HFFc6 (cell line): Measurements from ENCODE around the gene FAM163B. TPM values are rescaled to one million over a fixed set of nuclear protein-coding genes. Genes with fewer than 3 reads are reported as not detected.

ENCODE experiments used
- DNase-seq: peaks from one replicate; pipeline ENCODE4 v3.0.0-alpha.2; 2018
- H3K27ac Mint-ChIP-seq: 2 replicates; pipeline ENCODE4 v1.8.0; 2020; ENCODE audit warnings: mild to moderate bottlenecking, mixed read lengths
- H3K27me3 Mint-ChIP-seq: 2 replicates; pipeline ENCODE4 v1.8.0; 2021; ENCODE audit warnings: mild to moderate bottlenecking, moderate library complexity, mixed read lengths; ENCODE audit not compliant: insufficient read depth
- H3K36me3 Mint-ChIP-seq: 2 replicates; pipeline ENCODE4 v1.8.0; 2021; ENCODE audit warnings: low read depth, mixed read lengths
- H3K4me1 Mint-ChIP-seq: 2 replicates; pipeline ENCODE4 v1.8.0; 2020; ENCODE audit warnings: low read depth, mixed read lengths
- H3K4me3 Mint-ChIP-seq: 2 replicates; pipeline ENCODE4 v1.8.0; 2020; ENCODE audit warnings: mild to moderate bottlenecking, moderate library complexity, mixed read lengths
- H3K9me3 Mint-ChIP-seq: 2 replicates; pipeline ENCODE4 v1.8.0; 2020; ENCODE audit warnings: mild to moderate bottlenecking, mixed read lengths
- CTCF ChIP-seq: fragments of 200-600 bp; sonication (generic); IDR thresholded peaks from 2 replicates; pipeline ENCODE4 v1.5.0; 2021; ENCODE audit warnings: antibody characterized with exemption, mild to moderate bottlenecking
- total RNA-seq, 6 experiments: library from RNA; stranded (reverse); fragmentation: NEBNext Ultra II Directional; extraction: Animal tissue kit (Norgen Biotek cat#: 25700); gene quantifications; 2 replicates in 1 of 6; 3 replicates in 5 of 6; pipeline ENCODE4 v1.2.3, GENCODE V29; 2021

Gene FAM163B
- total RNA-seq, 6 experiments from 2014 or later: not detected

- peaks cover 11% of the 10 kb centered on the region for H3K4me1 Mint-ChIP-seq
- H3K27ac Mint-ChIP-seq: no peak overlapping the region
- DNase-seq: no peak
- no peak for TF ChIP-seq CTCF
- H3K9me3 Mint-ChIP-seq: no peaks in the 10 kb centered on the region
- H3K36me3 Mint-ChIP-seq: no peaks in the 10 kb centered on the region
- peaks cover 37% of the 10 kb centered on the region for H3K27me3 Mint-ChIP-seq
- H3K4me3 Mint-ChIP-seq: no peak overlapping the region
These were observed 45.8 kb upstream of the FAM163B start for GRCh38 chr9:133654736-133655657.

GRCh38 chr9:133653638-133654037, 44.4 kb upstream of the FAM163B start:
- DNase-seq: no peak
- H3K36me3 Mint-ChIP-seq: no peaks in the 10 kb centered on the region
- peaks cover 4% of the 10 kb centered on the region for H3K4me1 Mint-ChIP-seq
- H3K9me3 Mint-ChIP-seq: no peaks in the 10 kb centered on the region
- H3K4me3 Mint-ChIP-seq: no peak overlapping the region
- H3K27me3 Mint-ChIP-seq: peaks cover 44% of the 10 kb centered on the region
- H3K27ac Mint-ChIP-seq: no peak overlapping the region
- TF ChIP-seq CTCF: no peak

- H3K36me3 Mint-ChIP-seq: no peaks in the 10 kb centered on the region
- no peaks in the 10 kb centered on the region for H3K9me3 Mint-ChIP-seq
- no peak for TF ChIP-seq CTCF
- peaks cover 46% of the 10 kb centered on the region for H3K27me3 Mint-ChIP-seq
- H3K27ac Mint-ChIP-seq: no peak overlapping the region
- no peak for DNase-seq
- H3K4me3 Mint-ChIP-seq: no peak overlapping the region
- H3K4me1 Mint-ChIP-seq: no peaks in the 10 kb centered on the region
These were observed 40.8 kb upstream of the FAM163B start for GRCh38 chr9:133650026-133650425.

GRCh38 chr9:133649194-133649593, 40.0 kb upstream of the FAM163B start:
- Mint-ChIP-seq H3K27ac (no peak overlapping the region), H3K4me1 (no peaks in the 10 kb centered on the region), H3K36me3 (no peaks in the 10 kb centered on the region), H3K9me3 (no peaks in the 10 kb centered on the region), H3K4me3 (no peak overlapping the region), H3K27me3 (peaks cover 46% of the 10 kb centered on the region)
- DNase-seq: no peak
- no peak for TF ChIP-seq CTCF

GRCh38 chr9:133647765-133648469, 38.7 kb upstream of the FAM163B start:
- no peak overlapping the region for H3K27ac Mint-ChIP-seq
- no peak for TF ChIP-seq CTCF
- H3K9me3 Mint-ChIP-seq: no peaks in the 10 kb centered on the region
- H3K36me3 Mint-ChIP-seq: no peaks in the 10 kb centered on the region
- no peaks in the 10 kb centered on the region for H3K4me1 Mint-ChIP-seq
- H3K4me3 Mint-ChIP-seq: no peak overlapping the region
- peaks cover 48% of the 10 kb centered on the region for H3K27me3 Mint-ChIP-seq
- DNase-seq: no peak
